HUES6 (cell line): ENCODE data around the gene GTF2IRD2.
"Not testable (repeated sequence)": the region's sequence is repeated elsewhere in the genome, so short reads cannot be mapped to it uniquely, and the experiment has no call there.

Source experiments
- H3K27ac ChIP-seq: 2 replicates; pipeline ENCODE4 v1.7.0; 2013; ENCODE audit warnings: low read depth, mild to moderate bottlenecking, low read length, inconsistent platforms
- H3K27me3 ChIP-seq: 2 replicates; pipeline ENCODE4 v1.6.1; 2013; ENCODE audit warnings: low read length; ENCODE audit not compliant: control insufficient read depth, insufficient read depth
- H3K36me3 ChIP-seq: 2 replicates; pipeline ENCODE4 v1.6.1; 2013; ENCODE audit warnings: low read length; ENCODE audit not compliant: control insufficient read depth, insufficient read depth
- H3K4me1 ChIP-seq: 2 replicates; pipeline ENCODE4 v1.6.1; 2013; ENCODE audit warnings: low read length; ENCODE audit not compliant: control insufficient read depth, insufficient read depth
- H3K4me3 ChIP-seq: 2 replicates; pipeline ENCODE4 v1.5.1; 2013; ENCODE audit warnings: low read depth, low read length
- H3K9ac ChIP-seq: one replicate; pipeline ENCODE4 v1.6.1; 2013; ENCODE audit warnings: mild to moderate bottlenecking, low read length
- H3K9me3 ChIP-seq: 2 replicates; pipeline ENCODE4 v1.6.1; 2013; ENCODE audit warnings: low read depth, low read length; ENCODE audit not compliant: control insufficient read depth, insufficient read depth

The GTF2IRD2 gene

DNA sequence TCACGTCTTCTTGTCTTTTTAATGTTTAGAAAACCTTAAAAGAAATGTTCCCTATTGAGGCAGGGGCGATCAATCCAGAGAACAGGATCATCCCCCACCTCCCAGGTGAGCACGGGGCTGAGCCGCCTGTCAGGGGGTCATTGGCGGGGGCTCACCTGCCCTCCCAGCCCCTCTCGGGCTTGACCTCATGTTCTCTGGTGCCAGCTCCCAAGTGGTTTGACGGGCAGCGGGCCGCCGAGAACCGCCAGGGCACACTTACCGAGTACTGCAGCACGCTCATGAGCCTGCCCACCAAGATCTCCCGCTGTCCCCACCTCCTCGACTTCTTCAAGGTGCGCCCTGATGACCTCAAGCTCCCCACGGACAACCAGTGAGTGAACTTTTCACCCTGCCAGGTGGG, 72.4 kb downstream of the GTF2IRD2 start:
- H3K27ac ChIP-seq, H3K9me3 ChIP-seq, H3K36me3 ChIP-seq, H3K27me3 ChIP-seq, H3K4me3 ChIP-seq, H3K9ac ChIP-seq, H3K4me1 ChIP-seq: not testable (repeated sequence)

DNA sequence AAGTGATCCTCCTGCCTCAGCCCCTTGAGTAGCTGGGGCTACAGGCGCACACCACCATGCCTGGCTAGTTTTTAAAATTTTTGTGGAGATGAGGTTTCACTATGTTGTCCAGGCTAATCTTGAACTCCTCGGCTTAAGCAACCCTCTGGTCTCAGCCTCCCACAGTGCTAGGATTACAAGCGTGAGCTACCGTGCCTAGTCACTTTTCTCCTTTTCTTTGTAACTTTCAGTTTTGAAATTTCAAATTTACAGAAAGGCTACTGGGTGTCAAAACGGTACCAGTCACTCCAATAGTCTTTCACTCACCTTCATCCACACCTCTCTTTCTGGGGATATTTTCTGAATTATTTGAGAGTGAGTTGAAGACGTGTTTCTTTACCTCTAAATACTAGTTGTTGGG, 76.3 kb downstream of the GTF2IRD2 start:
- not testable (repeated sequence) for H3K9ac ChIP-seq, H3K36me3 ChIP-seq, H3K9me3 ChIP-seq, H3K4me3 ChIP-seq, H3K4me1 ChIP-seq, H3K27me3 ChIP-seq, H3K27ac ChIP-seq

DNA sequence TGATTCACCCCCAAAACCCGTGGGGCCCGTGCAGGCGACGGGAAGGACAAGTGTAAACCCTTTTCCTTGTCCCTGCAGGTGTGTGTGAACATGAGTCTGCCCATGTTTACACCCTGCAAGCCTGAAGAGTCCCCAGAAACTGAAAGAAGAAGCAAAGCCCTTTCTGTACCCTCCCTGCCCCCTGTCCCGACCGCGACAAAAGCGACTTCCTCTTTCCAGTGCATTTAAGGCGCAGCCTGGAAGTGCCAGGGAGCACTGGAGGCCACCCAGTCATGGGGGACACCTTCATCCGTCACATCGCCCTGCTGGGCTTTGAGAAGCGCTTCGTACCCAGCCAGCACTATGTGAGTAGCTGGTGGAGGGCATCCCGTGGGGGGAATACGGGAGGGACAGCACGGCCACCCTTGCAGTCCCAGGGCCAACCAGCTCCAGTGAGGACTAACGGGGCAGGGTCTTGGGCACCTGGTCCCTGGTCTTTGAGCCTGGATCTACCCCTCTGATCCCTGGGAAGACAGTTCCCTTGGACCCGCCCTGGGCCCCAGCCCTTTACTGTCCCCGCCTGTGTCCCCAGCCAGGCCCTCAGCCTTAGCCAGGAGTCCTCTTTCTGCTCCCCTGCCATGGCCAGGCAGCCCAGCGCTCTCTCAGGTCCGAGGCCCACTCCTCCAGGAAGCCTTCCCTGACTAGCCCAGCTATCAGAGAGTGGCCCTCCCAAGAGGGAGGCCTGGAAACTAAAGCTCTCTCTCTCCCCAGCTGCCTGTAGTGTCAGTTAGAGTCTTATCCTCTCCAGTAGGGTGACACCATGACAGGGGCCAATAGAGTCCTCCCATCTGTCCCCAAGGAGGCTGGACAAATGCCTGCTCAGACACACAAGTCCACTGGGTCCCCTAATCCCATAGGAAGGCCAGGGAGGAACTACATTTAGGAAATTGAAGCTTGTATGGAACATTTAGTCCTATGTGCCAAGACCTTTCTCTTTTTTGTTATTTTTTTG, 77.3 kb downstream of the GTF2IRD2 start, which contains the start of gene NCF1:
NCF1 (plus strand) TSS at position 252 of the 991 bp plus-strand sequence; CDS start at position 273, 21 bp downstream.
- not testable (repeated sequence) for H3K36me3 ChIP-seq, H3K9me3 ChIP-seq, H3K4me3 ChIP-seq, H3K27ac ChIP-seq, H3K9ac ChIP-seq, H3K4me1 ChIP-seq, H3K27me3 ChIP-seq

DNA sequence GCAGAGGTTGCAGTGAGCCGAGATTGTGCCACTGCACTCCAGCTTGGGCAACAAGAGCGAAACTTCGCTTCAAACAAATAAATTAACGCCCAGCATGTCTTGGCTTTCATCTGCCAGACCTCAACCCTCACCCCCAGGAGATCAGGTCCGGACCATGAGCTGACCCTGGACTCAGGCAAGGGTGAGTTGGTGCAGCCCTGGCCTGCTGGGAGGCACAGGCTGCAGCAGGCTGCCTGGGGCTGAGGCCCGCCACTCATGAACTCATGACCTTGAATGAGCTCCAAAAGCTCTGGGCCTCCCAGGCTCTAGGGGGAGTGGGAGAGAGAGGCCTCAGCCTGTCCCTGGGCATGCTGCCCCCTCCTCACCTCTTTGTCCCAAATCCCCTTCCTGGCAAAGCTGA, 79.3 kb downstream of the GTF2IRD2 start:
- H3K4me3 ChIP-seq, H3K4me1 ChIP-seq, H3K9me3 ChIP-seq, H3K9ac ChIP-seq, H3K36me3 ChIP-seq, H3K27ac ChIP-seq, H3K27me3 ChIP-seq: not testable (repeated sequence)

DNA sequence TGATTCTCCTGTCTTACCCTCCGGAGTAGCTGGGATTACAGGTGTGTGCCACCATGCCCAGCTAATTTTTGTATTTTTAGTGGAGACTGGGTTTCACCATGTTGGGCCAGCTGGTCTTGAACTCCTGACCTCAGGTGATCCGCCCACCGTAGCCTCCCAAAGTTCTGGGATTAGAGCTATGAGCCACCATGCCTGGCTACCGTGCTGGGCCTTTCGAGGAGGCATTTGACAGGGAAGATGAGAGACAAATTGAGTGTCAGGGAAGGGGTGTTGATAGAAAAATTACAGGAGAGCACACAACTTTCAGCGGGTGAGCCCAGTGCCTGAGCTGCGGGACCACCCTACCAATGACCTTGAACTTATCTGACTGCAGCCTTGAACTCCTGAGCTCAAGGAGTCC, 81.3 kb downstream of the GTF2IRD2 start:
- not testable (repeated sequence) for H3K9ac ChIP-seq, H3K27me3 ChIP-seq, H3K4me3 ChIP-seq, H3K27ac ChIP-seq, H3K4me1 ChIP-seq, H3K36me3 ChIP-seq, H3K9me3 ChIP-seq

DNA sequence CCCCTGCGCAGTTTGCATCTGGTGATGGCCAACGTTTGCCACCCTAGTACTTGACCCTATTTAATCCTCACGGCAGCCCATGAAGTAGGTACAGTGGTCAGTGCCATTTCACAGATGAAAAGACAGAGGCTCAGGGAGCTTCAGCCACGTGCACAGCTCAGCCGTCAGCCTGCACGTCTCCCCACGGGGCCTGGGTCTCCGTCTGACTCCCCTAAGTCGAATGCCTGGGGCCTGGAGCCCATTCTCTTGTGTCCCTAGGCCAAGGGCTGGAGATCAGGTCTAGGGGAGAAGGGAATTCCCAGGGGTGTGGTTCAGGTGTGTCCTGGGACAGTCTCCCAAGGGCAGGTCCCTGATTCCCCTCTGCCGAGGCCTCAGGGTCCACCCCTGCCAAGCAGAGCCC, 84.4 kb downstream of the GTF2IRD2 start:
- not testable (repeated sequence) for H3K9ac ChIP-seq, H3K4me1 ChIP-seq, H3K36me3 ChIP-seq, H3K4me3 ChIP-seq, H3K9me3 ChIP-seq, H3K27ac ChIP-seq, H3K27me3 ChIP-seq

DNA sequence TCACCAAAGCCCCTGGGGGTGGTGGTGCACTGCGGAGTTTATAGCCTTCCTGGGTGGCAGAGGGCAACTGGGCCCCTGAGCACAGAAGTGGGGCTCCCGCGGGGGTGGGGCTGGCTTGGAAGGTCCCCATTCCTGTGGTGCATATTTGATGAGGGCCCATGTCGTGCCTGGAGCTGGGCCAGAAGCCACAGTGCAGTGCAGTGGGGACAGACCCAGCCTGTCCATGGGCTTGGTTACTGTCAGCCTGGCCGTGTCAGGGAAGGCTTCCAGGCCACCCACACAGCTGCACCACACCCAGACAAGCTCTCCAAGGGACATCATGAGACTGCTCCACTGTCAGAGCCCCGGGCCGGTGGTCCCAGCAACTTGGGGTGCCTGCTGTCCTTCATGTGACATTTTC, 84.9 kb downstream of the GTF2IRD2 start:
- not testable (repeated sequence) for H3K36me3 ChIP-seq, H3K4me1 ChIP-seq, H3K27ac ChIP-seq, H3K27me3 ChIP-seq, H3K9me3 ChIP-seq, H3K4me3 ChIP-seq, H3K9ac ChIP-seq

DNA sequence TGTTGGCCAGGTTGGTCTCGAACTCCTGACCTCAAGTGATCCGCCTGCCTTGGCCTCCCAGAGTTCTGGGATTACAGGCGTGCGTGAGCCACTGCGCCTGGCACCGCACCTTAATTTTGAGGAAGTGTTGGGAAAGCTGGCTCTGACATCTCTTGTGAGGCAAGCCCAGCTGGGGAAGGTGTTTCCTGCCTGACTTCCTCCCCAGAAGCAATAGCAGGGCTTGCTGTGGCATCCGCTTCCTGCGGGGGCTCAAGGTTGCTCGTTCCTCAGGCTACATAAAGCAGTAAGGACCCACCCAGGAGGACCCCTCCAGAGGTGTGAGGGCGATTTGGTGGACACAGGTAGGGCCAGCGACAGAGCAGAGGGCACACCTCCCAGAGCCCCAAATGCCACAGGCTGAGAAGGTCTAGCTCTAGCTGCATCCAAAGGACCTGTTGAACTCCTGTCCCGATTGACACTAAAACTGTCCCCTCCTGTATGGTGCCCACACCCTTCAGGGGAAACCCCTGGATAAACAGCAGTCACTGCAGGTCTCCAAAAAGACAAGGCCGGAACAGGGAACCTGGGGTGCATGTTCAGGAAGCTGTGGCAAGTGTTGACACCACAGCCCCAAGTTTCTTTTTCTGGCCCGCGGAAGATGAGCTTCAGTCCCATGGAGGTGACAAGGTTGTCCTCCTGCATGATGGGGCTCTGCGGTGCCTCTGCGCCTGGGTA, 86.0 kb downstream of the GTF2IRD2 start:
- not testable (repeated sequence) for H3K9ac ChIP-seq, H3K27me3 ChIP-seq, H3K9me3 ChIP-seq, H3K36me3 ChIP-seq, H3K27ac ChIP-seq, H3K4me3 ChIP-seq, H3K4me1 ChIP-seq

DNA sequence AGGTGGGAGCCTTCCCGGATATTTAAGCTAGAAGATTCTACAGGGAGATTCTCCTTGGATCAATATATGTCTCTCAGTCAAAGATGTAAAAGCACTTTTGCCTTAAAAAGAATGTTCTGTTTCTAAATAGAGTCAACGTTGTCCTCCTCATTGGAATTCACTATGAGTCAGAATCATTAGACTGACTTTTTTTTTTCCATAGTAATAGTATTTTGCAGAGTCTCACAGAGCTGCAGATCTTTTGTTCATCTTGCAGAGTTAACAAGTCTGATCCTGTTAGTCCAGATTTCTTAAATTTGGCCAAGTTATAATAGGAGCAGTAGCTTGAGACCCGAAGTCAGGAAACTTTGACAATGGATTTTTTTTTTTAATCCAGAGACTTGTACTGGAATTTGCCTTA, 92.4 kb downstream of the GTF2IRD2 start:
- H3K27ac ChIP-seq, H3K9me3 ChIP-seq, H3K4me3 ChIP-seq, H3K9ac ChIP-seq, H3K4me1 ChIP-seq, H3K27me3 ChIP-seq, H3K36me3 ChIP-seq: not testable (repeated sequence)

DNA sequence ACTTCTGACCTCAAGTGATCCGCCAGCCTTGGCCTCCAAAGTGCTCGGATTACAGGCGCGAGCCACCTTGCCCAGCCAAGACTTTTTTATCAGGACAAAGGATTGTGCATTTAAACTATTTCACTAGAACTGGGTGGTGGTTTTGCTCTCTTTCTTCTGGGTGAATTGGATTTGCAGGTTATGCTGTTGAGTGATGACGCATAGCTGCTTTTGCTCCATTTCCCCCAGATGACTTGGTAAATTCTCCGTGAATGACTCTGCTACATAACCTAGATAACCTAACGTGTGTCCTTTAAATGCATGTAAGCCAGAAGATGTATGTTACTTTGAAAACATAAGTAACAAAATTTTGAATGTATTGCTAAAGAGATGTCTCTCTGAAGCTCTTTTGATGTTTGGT, 93.1 kb downstream of the GTF2IRD2 start:
- not testable (repeated sequence) for H3K36me3 ChIP-seq

DNA sequence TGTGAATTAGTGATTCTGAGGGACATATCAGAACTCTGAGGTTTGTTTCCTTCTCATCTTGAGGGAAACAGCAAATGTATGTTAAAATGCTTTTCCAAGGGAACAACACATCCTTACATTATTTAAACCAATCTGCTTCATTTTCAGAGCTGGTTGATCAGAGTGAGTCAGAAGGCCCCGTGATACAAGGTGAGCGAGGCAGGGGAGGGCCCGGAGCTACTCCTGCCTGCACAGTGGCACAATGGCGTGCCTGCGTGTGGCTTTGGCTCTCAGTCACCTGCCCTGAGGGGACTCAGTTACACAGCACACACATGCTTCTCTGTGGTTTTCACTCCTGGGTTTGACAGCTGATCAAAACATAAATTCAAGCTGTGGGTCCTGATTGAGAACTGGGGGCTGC, 94.7 kb downstream of the GTF2IRD2 start:
- H3K9ac ChIP-seq, H3K4me1 ChIP-seq, H3K27ac ChIP-seq, H3K27me3 ChIP-seq, H3K4me3 ChIP-seq, H3K36me3 ChIP-seq, H3K9me3 ChIP-seq: not testable (repeated sequence)

More for the DNA sequence above, 93.1 kb downstream of the GTF2IRD2 start:
- H3K27ac ChIP-seq, H3K4me3 ChIP-seq, H3K9ac ChIP-seq, H3K9me3 ChIP-seq, H3K27me3 ChIP-seq, H3K4me1 ChIP-seq: not testable (repeated sequence)
